GM12872 (cell line): Measurements from ENCODE around the gene FGF3.

Experiments
- TF ChIP-seq, protein P1 (sequence below): IDR thresholded peaks from 3 replicates; pipeline ENCODE4 v1.5.1; 2011; ENCODE audit warnings: low read depth, mild to moderate bottlenecking, low read length, moderate library complexity; ENCODE audit not compliant: insufficient read depth

FGF3 gene

GRCh38 chr11:69821511-69822040 lies 2.4 kb upstream of the FGF3 start:
- TF ChIP-seq, protein P1, sequence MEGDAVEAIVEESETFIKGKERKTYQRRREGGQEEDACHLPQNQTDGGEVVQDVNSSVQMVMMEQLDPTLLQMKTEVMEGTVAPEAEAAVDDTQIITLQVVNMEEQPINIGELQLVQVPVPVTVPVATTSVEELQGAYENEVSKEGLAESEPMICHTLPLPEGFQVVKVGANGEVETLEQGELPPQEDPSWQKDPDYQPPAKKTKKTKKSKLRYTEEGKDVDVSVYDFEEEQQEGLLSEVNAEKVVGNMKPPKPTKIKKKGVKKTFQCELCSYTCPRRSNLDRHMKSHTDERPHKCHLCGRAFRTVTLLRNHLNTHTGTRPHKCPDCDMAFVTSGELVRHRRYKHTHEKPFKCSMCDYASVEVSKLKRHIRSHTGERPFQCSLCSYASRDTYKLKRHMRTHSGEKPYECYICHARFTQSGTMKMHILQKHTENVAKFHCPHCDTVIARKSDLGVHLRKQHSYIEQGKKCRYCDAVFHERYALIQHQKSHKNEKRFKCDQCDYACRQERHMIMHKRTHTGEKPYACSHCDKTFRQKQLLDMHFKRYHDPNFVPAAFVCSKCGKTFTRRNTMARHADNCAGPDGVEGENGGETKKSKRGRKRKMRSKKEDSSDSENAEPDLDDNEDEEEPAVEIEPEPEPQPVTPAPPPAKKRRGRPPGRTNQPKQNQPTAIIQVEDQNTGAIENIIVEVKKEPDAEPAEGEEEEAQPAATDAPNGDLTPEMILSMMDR: no peak

GRCh38 chr11:69820441-69820840 lies 1.2 kb upstream of the FGF3 start:
- TF ChIP-seq, protein P1: no peak

GRCh38 chr11:69819541-69820070 lies 390 bp upstream of the FGF3 start:
- TF ChIP-seq, protein P1: no peak

GRCh38 chr11:69818231-69818602 lies 999 bp downstream of the FGF3 start:
- TF ChIP-seq, protein P1: no peak

DNA sequence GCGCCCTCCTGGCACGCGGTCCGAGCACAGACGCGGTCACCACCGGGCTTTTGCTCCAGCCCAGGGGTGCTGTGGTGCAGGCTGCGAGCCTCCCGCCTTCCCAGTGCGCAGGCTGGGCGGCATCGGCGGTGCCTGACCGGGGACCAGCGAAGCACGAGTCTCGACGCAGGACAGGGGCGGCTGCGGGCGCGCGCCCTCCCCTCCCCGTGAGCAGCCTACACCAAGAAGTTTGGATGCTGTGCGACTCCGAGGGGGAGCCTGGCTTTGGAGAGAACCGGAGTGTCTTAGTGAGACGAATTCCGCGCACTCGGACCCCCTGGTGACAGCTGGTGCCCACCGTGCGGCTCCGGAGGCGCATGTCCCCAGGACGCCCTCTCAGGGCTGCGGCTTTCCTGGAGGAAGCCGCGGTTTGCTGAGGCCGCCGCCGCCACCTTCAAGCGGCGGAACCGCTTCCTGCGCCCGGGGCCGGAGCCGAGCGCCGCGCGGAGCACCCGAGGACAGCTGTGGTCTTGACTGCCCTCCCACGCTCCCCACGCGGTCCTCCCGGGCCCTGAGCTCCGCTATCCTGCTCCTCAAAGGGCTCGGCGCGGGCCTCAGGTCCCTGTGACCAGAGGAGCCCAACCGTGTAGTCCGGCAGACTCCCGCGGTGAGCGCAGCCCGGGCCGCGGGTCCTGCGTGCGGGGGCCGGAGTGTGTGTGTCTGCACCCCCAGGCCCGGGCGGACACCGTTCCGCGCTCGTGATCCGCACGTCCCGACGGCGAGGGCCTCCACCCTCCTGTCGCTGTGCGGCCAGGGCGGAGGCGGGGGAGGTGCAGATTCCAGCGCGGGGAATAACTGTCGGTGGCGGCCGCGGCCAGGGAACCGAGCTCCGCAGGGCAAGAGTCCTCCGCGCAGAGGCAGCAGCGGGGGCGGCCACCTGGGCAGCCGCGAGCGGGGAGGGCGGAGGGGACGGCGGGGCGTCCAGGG lies 1.7 kb downstream of the FGF3 start:
- TF ChIP-seq, protein P1: no peak

- TF ChIP-seq, protein P1: no peak
These were observed 2.5 kb downstream of the FGF3 start for GRCh38 chr11:69816671-69817070.

DNA sequence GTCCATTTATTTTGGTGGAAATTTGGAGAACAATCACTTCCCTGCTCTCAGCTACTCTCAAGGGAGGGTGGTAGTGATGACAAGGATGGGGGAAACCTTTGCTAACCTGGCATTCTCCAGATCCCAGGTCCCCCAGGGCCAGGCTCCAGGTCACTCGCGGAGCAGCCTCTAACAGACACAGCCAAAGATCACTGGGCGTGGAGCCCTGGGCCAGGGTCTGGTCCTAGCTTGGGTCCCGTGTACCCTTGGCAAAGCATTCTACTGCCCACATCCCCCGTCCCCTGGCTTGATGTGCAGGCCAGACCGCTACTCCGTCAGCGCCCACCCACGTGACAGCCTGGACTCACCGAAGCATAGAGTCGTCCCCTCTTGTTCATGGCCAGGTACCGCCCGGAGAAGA lies 3.2 kb downstream of the FGF3 start:
- TF ChIP-seq, protein P1: no peak
